ENCODE results near the gene PERCC1. TPM values are rescaled to one million over a fixed set of nuclear protein-coding genes. Genes with fewer than 3 reads are reported as not detected.

The PERCC1 gene
- total and polyA plus RNA-seq, 8 donors, result 0.16 to 0.23 TPM; not detected in 6

DNA sequence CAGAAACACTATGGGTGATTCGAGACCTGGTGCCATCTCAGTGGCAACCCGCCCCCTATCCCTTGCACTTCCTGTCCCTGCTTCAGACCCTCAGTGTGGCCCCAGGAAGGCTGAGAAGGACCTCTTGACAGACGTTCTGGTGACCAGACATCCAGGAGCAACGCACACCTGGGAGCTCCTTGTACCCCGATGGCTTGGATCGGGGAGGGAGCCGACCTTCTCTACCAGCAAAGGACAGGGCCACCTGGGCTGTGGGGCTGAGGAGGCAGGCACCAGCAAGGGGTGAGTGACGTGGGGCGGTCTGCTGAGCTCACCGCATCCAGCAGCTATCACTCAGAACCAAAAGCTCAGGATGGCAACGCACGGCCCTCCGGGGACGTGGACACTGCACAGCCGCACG, 43.5 kb upstream of the PERCC1 start:
- TF ChIP-seq, protein P1, sequence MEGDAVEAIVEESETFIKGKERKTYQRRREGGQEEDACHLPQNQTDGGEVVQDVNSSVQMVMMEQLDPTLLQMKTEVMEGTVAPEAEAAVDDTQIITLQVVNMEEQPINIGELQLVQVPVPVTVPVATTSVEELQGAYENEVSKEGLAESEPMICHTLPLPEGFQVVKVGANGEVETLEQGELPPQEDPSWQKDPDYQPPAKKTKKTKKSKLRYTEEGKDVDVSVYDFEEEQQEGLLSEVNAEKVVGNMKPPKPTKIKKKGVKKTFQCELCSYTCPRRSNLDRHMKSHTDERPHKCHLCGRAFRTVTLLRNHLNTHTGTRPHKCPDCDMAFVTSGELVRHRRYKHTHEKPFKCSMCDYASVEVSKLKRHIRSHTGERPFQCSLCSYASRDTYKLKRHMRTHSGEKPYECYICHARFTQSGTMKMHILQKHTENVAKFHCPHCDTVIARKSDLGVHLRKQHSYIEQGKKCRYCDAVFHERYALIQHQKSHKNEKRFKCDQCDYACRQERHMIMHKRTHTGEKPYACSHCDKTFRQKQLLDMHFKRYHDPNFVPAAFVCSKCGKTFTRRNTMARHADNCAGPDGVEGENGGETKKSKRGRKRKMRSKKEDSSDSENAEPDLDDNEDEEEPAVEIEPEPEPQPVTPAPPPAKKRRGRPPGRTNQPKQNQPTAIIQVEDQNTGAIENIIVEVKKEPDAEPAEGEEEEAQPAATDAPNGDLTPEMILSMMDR (IDR thresholded peaks at IDR 0.05), result no peak
- ATAC-seq, result no peak
- WGBS, 2 donors, result 91 to 93% methylated on average over 13 to 16 of the region's 16 CpGs
- Histone ChIP-seq H3K4me1 (no peaks in the 10 kb centered on the region), H3K4me3 (no peak overlapping the region), H3K36me3 (peaks cover 0 to 16% (median 0%) of the 10 kb centered on the region in 3 donors), H3K9me3 (no peaks in the 10 kb centered on the region), H3K27me3 (no peaks in the 10 kb centered on the region), H3K27ac (no peak overlapping the region)
- DNase-seq, result no peak
- intact Hi-C loops (cut with DNase I), result no loop called here
- no peak for FAIRE-seq

DNA sequence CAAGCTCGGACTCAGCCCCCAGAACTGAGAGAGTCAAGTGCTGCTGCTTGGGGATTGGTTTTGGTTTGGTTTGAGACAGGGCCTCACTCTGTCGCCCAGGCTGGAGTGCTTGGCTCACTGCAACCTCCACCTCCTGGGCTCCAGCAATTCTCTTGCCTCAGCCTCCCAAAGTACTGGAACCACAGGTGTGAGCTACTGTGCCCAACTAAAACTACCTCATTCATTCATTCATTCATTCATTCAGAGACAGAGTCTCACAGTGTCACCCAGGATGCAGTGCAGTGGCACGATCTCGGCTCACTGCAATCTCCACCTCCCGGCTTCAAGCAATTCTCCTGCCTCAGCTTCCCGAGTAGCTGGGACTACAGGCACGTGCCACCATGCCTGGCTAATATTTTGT, 41.1 kb upstream of the PERCC1 start:
- DNase-seq, result no peak

DNA sequence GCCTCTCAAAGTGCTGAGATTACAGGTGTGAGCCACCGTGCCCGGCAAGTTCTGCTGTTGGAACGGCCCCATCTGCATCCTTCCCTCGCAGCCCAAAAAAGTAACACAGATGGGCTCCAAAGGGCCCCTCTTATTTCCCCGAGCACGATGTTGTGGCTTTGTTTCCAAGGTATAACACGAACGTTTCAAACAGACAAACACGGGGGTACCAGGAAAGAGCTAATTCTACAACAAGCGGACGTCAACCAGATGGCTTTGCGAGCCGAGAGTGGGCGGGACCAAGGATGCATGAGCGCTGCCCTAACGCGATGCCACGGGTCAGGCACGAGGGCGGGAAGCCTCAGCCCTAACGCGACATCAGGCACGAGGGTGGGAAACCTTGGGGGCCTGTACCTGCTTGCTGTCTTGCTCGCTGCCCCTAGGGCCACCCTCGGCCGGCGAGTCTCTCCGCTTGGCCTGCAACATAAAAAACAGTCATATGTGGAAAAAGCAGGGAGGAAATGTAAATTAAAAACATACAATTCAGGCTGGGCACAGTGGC, 40.6 kb upstream of the PERCC1 start:
- intact Hi-C loops (cut with DNase I), result no loop called here
- 87% methylated on average over 28 of the region's 28 CpGs for WGBS, 2 donors
- FAIRE-seq, result no peak
- peaks cover 0 to 27% (median 0%) of the 10 kb centered on the region in 3 donors for H3K36me3 ChIP-seq
- H3K27ac ChIP-seq, result no peak overlapping the region
- no peak for DNase-seq
- ATAC-seq, result no peak
- H3K4me3 ChIP-seq, result no peak overlapping the region
- no peaks in the 10 kb centered on the region for H3K9me3 ChIP-seq
- TF ChIP-seq, protein P1 (IDR thresholded peaks at IDR 0.05), result no peak
- H3K4me1 ChIP-seq, result no peaks in the 10 kb centered on the region
- H3K27me3 ChIP-seq, result no peaks in the 10 kb centered on the region

More for the DNA sequence above, 41.1 kb upstream of the PERCC1 start:
- Histone ChIP-seq H3K4me3 (no peak overlapping the region), H3K27me3 (no peaks in the 10 kb centered on the region), H3K4me1 (no peaks in the 10 kb centered on the region), H3K9me3 (no peaks in the 10 kb centered on the region), H3K36me3 (peaks cover 0 to 27% (median 0%) of the 10 kb centered on the region in 3 donors), H3K27ac (no peak overlapping the region)
- WGBS, 2 donors, result 95% methylated on average over 7 of the region's 7 CpGs
- FAIRE-seq (no peak), ATAC-seq (no peak)
- intact Hi-C loops (cut with DNase I), result no loop called here
- TF ChIP-seq, protein P1 (IDR thresholded peaks at IDR 0.05), result no peak

DNA sequence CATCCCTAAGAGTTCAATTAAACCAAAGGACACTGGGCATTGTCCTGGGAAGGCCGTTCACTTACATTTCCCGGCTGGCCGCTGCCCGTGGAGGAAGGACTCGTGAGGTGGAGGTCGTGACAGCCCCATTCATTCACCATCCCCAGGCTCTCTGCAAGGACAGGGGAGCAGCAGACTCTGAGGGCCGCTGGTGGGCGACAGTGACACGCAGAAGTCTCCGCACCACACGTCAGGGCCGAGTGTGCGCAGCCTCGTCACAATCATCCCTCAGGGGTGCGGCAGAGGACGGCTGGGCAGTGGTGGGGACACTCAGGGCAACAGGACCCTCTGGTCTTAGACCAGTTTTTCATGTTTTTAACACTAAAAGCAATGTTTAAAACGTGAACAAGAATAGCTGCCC, 38.1 kb upstream of the PERCC1 start:
- Histone ChIP-seq H3K36me3 (peaks cover 0 to 36% (median 0%) of the 10 kb centered on the region in 3 donors), H3K27ac (no peak overlapping the region), H3K4me1 (no peaks in the 10 kb centered on the region), H3K4me3 (no peak overlapping the region), H3K27me3 (no peaks in the 10 kb centered on the region), H3K9me3 (no peaks in the 10 kb centered on the region)
- FAIRE-seq (no peak), ATAC-seq (no peak), DNase-seq (no peak)
- WGBS, 2 donors, result 89 to 94% methylated on average over 17 of the region's 17 CpGs
- TF ChIP-seq, protein P1 (IDR thresholded peaks at IDR 0.05), result no peak
- intact Hi-C loops (cut with DNase I), result no loop called here

DNA sequence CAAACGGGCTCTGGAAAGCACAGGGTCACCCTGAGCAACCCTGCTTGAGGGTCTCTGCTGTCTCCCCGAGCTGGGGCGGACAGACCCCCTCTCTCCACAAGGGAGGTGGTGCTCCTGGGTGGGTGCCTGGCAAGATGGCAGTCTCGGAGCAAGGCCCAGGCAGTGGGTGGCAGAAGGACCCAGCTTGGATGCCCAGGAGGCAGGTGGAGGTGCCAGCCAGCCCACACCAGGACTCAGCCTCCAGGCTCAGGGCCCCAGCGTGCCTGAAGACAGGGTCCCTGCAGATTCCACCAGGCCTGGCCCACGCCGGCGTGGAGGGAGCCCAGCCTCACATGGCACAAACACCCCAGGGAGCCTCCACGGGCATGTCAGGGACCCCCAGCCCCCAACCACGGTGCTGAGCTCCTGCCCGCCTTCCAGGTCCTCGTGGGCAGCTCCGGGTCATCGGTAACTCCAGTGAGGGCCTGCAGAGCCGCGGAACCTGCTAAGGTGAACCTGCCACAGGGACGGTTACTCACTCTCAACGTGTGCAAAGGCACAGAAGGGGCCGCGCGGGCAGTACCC, 37.2 kb upstream of the PERCC1 start:
- Histone ChIP-seq H3K4me1 (no peaks in the 10 kb centered on the region), H3K27ac (no peak overlapping the region), H3K9me3 (no peaks in the 10 kb centered on the region), H3K27me3 (no peaks in the 10 kb centered on the region), H3K4me3 (no peak overlapping the region), H3K36me3 (peaks cover 0 to 42% (median 2%) of the 10 kb centered on the region in 3 donors)
- FAIRE-seq (no peak), DNase-seq (peak in 1 of 6 donors; percentile 67), ATAC-seq (no peak)
- WGBS, 2 donors, result 94 to 97% methylated on average over 21 of the region's 21 CpGs
- intact Hi-C loops (cut with DNase I), result no loop called here
- TF ChIP-seq, protein P1 (IDR thresholded peaks at IDR 0.05), result no peak

Measured in pancreas (tissue), 10 donors.